HG03460 (cell line): ENCODE results near the gene PDE12.

Experiments used
- ATAC-seq: cut with Tn5 transposase; IDR thresholded peaks from one replicate; pipeline ENCODE4 v1.9.1; 2021; ENCODE audit not compliant: unreplicated experiment

PDE12 gene

GRCh38 chr3:57555738-57556458, at the start of gene PDE12:
Gene PDE12 (plus strand): TSS chr3:57556274. CDS start chr3:57556380, 106 bp downstream.
- peak; percentile 82 for ATAC-seq

- ATAC-seq: no peak
These were observed 43.9 kb upstream of the PDE12 start for GRCh38 chr3:57512166-57512565.

DNA sequence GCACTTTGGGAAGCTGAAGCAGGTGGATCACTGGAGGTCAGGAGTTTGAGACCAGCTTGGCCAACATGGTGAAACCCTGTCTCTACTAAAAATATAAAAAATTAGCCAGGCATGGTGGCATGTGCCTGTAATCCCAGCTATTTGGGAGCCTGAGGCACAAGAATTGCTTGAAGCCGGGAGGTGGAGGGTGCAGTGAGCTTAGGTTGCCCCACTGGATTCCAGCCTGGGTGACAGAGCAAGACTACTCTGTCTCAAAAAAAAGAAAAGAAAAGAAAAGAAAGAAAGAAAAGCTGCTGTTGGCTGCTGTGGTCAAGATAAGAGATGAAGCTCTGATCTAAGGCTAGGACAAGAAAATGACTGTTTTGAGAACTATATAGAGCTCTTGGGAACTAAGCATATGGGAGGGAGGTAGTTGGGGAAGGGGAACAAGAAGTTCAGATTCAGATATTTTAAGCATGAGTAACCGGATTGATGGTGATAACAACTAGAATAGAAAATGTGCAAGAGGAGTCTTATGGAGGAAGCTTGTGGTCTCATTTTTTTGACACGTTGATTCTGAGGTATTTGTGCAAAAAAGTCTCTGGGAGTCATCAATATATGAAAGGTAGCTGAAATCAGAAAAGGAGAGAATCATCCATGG, 37.7 kb upstream of the PDE12 start:
- ATAC-seq: no peak

- no peak for ATAC-seq
These were observed 25.9 kb upstream of the PDE12 start for GRCh38 chr3:57530071-57530608.

DNA sequence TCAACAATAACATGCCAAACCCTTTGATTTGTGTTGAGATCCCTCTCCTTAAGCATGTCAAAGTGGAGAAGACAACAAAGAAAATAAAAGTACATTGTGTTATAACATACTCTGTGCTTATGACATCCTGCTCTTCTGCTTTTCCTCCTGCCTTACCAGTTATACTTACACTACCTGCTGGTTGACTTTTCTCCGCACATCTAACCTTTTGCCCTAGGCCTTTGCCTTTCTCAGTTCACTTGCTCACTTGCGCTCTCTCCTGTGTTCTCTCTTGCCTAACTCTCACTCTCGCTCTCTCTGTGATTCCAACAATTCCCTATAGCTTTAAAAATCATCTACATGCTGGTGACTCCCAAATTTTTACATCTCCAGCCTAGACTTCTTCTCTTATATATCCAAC, 17.6 kb upstream of the PDE12 start:
- ATAC-seq: no peak

DNA sequence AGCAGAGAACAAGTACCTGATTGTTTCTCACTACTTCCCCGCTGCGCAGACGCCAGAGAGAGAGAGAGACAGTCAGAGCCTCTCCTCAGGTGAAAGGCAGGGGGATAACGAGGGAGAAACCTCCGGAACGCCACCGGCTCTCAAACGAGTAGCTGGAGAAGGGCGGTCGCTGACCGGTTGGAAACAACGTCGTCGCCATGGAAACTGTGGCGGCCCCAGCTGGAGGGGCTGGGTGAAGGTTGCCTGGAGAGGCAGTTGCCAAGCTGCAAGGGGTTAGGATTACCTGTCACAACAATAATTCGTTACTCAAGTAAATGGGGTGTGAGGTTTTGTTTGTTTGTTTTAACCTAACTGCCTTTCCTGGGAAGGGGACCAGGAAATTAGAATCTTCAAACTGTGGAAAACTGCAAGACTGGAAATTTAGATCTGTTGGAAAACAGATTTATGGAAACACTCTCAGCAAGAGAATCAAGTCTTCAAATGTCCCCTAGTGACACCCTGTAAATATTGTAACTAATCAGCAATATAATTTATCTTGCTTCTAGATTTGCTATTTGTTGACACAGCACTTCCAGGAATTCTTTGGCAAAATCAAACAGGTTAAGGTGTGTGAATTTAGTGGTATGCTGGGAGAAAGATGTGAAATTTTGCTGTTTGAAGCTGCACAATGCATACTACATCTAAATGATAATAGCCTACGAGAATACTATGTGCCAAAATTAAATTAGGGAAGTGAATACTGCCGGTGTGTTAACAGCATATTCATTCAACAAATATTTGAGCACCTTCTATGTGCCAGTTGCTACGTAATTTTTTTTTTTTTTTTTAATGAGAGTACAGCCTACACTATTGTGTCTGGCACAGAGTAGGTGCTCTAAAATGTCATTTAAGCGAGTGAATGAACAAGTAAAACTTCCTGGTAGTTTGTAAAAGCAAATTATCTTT, 11.6 kb upstream of the PDE12 start, which contains the start of gene DNAH12:
Gene DNAH12, minus strand, starts transcription at position 164 of the 945 bp plus-strand sequence. CDS start 1,474 bp downstream, outside the sequence.
- ATAC-seq: no peak

DNA sequence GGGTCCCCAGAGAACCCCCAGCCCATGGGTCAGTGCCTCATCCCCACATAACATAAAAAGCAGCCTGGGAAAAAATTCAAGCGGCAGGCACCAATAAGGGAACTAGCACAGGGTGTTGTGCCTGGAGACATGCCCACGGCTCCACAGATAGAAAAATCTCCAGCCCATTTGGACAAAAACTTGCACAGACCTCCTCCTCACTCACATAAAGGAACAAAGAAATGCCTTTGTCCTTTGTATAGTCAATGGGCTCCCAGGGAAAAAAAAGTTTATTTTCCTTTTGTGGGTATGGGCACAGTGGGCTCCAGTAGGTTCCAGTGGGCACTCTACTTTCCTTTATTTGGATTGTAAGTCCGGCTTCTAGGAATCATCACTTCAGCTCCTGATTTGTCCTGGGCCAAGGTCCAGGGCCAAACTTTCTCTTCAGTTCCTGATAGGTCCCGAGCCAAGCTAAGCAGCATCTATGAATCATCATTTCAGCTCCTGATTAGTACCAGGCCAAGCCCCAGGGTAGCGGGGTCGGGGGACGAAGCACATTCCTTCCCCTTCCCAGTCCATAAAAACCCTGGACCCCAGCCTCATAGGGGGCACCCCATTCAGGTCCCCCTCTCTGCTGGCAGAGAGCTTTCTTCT, 10.3 kb upstream of the PDE12 start:
- no peak for ATAC-seq

GRCh38 chr3:57546616-57547015, 9.5 kb upstream of the PDE12 start:
- ATAC-seq: no peak

- ATAC-seq: no peak
These were observed 768 bp upstream of the PDE12 start for GRCh38 chr3:57555306-57555705.

GRCh38 chr3:57556459-57557084, 498 bp downstream of the PDE12 start:
- ATAC-seq: peak; percentile 32

DNA sequence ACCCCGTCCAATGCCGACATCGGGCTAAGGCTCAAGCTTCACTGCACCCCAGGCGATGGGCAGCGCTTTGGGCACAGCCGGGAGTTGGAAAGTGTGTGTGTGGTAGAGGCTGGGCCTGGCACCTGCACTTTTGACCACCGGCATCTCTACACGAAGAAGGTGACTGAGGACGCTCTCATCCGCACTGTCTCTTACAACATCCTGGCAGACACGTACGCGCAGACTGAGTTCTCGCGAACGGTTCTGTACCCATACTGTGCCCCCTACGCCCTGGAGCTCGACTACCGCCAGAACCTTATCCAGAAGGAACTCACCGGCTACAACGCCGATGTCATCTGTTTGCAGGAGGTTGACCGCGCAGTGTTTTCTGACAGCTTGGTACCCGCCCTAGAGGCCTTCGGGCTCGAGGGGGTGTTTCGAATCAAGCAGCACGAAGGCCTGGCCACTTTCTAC, 1.0 kb downstream of the PDE12 start:
- ATAC-seq: peak; percentile 13

DNA sequence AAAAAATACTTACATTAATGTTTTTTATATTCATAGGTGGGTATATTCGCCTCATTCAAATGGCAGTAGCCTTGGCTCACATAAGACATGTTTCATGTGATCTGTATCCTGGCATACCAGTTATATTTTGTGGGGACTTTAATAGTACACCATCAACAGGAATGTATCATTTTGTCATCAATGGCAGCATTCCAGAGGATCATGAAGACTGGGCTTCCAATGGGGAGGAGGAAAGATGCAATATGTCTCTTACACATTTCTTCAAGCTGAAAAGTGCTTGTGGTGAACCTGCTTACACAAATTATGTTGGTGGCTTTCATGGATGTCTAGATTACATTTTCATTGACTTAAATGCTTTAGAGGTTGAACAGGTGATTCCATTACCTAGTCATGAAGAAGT, 3.5 kb downstream of the PDE12 start:
- ATAC-seq: no peak

- no peak for ATAC-seq
These were observed 13.9 kb downstream of the PDE12 start for GRCh38 chr3:57569859-57570450.

GRCh38 chr3:57570878-57571277, 14.8 kb downstream of the PDE12 start:
- ATAC-seq: no peak

DNA sequence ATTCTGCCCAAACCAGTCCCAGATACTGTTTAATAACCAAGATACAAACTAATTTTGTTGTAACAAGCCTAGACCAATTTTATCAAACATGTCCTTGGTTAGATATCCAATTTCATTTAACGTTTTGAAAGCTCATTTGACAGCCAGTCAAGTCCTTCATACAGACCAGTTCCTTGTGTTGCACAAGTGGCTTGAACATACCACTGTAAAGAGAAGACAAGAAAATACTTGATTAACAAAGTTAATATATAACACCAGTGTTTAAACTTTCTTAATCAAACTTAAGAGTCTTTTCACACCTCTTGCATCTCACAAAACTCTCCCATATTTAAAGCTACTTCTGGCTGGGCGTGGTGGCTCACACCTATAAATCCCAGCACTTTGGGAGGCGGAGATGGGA, 16.0 kb downstream of the PDE12 start:
- ATAC-seq: no peak

DNA sequence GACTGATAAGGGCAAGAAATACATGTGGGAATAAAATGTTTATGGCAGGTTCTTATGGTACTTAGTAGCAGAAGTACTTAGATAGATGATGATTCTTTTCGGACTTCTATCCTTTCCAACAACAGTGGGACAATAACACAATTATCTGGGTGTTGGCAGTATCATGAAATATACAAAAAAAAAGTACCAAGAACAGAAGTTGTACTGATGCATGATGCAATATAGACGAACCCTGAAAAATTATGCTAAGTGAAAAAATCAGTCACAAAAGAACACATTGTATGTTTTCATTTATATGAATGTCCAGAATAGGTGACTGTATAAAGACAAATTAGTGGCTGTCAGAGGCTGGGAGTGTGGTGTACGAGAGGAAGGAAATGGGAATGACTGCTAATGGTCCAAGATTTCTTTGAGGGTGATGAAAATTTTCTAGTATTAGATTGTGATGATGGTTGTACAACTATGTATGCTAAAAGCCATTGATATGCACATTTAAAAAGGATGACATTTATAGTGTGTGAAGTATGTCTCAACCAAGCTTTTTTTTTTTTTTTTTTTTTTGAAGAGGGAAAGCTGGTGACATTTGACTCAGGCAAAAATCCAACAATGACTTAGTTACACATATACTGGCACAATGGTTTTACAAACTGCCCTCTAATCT, 20.0 kb downstream of the PDE12 start:
- ATAC-seq: no peak

DNA sequence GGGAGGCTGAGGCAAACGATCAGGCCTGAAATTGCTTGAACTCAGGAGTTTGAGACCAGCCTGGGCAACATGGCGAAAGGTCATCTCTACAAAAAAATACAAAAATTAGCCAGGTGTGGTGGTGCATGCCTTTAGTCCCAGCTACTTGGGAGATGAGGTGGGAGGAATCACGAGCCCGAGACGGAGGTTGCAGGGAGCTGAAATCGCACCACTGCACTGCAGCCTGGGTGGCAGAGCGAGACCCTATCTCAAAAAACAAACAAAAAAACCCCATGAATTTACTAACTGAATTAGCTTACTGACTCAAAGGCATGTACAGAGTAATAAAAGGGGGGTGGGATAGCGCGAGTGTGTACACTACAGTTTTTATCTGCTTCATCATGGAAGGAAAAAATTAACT, 21.7 kb downstream of the PDE12 start:
- no peak for ATAC-seq

GRCh38 chr3:57582474-57583168, 26.5 kb downstream of the PDE12 start:
- no peak for ATAC-seq

- ATAC-seq: no peak
These were observed 27.5 kb downstream of the PDE12 start for GRCh38 chr3:57583544-57583943.
